ENCODE measurements around the gene CAND1.

The CAND1 gene

GRCh38 chr12:67223225-67223624 is 45.9 kb upstream of the CAND1 start:
- no peaks in the 10 kb centered on the region for H3K79me2 ChIP-seq (ENCODE audit: low read length)
- H3K4me3 ChIP-seq (ENCODE audit: low read length) = no peak overlapping the region
- H3K9ac ChIP-seq (ENCODE audit: low read length) = no peak overlapping the region
- H3K4me2 ChIP-seq (ENCODE audit: low read depth, low read length) = no peak overlapping the region
- H3K36me3 ChIP-seq (replicated peaks; ENCODE audit: insufficient read depth, low read length) = no peaks in the 10 kb centered on the region
- no peaks in the 10 kb centered on the region for H3K27me3 ChIP-seq (replicated peaks; ENCODE audit: insufficient read depth, low read length)
- no peaks in the 10 kb centered on the region for H3K9me3 ChIP-seq (replicated peaks; ENCODE audit: insufficient read depth, low read length)
- no peaks in the 10 kb centered on the region for H4K20me1 ChIP-seq (ENCODE audit: insufficient read depth, low read length)
- H3K4me1 ChIP-seq (ENCODE audit: low read length) = no peaks in the 10 kb centered on the region
- no peaks in the 10 kb centered on the region for H3K9me2 ChIP-seq (replicated peaks; ENCODE audit: insufficient read depth, low read length)
- no peak overlapping the region for H3K27ac ChIP-seq (ENCODE audit: low read length)
- TF ChIP-seq EZH2phosphoT487 (IDR thresholded peaks at IDR 0.05; ENCODE audit: low read length) = no peak
- no peak for DNase-seq
- no peak overlapping the region for H2AFZ ChIP-seq (ENCODE audit: low read length)
- no peaks in the 10 kb centered on the region for H3F3A ChIP-seq (ENCODE audit: insufficient read depth, low read length)

- H3K4me2 ChIP-seq (ENCODE audit: low read depth, low read length) = no peak overlapping the region
- no peaks in the 10 kb centered on the region for H3K9me3 ChIP-seq (replicated peaks; ENCODE audit: insufficient read depth, low read length)
- no peaks in the 10 kb centered on the region for H3K9me2 ChIP-seq (replicated peaks; ENCODE audit: insufficient read depth, low read length)
- no peak overlapping the region for H2AFZ ChIP-seq (ENCODE audit: low read length)
- H4K20me1 ChIP-seq (ENCODE audit: insufficient read depth, low read length) = no peaks in the 10 kb centered on the region
- H3F3A ChIP-seq (ENCODE audit: insufficient read depth, low read length) = no peaks in the 10 kb centered on the region
- H3K9ac ChIP-seq (ENCODE audit: low read length) = no peak overlapping the region
- H3K4me3 ChIP-seq (ENCODE audit: low read length) = no peak overlapping the region
- H3K27ac ChIP-seq (ENCODE audit: low read length) = no peak overlapping the region
- DNase-seq = no peak
- no peak for TF ChIP-seq CTCF (IDR thresholded peaks at IDR 0.05; ENCODE audit: low read length)
- no peak for TF ChIP-seq EZH2 (optimal IDR thresholded peaks at IDR 0.05; ENCODE audit: low read depth, low read length)
- TF ChIP-seq EZH2phosphoT487 (IDR thresholded peaks at IDR 0.05; ENCODE audit: low read length) = no peak
- H3K4me1 ChIP-seq (ENCODE audit: low read length) = no peaks in the 10 kb centered on the region
- no peaks in the 10 kb centered on the region for H3K27me3 ChIP-seq (replicated peaks; ENCODE audit: insufficient read depth, low read length)
- no peaks in the 10 kb centered on the region for H3K79me2 ChIP-seq (ENCODE audit: low read length)
- no peaks in the 10 kb centered on the region for H3K36me3 ChIP-seq (replicated peaks; ENCODE audit: insufficient read depth, low read length)
These were observed 31.9 kb upstream of the CAND1 start for GRCh38 chr12:67237231-67237630.

- TF ChIP-seq CTCF (IDR thresholded peaks at IDR 0.05; ENCODE audit: low read length) = no peak
- no peak overlapping the region for H3K9ac ChIP-seq (ENCODE audit: low read length)
- H3K9me2 ChIP-seq (replicated peaks; ENCODE audit: insufficient read depth, low read length) = no peaks in the 10 kb centered on the region
- no peak overlapping the region for H3K4me3 ChIP-seq (ENCODE audit: low read length)
- no peaks in the 10 kb centered on the region for H3F3A ChIP-seq (ENCODE audit: insufficient read depth, low read length)
- no peak overlapping the region for H3K4me2 ChIP-seq (ENCODE audit: low read depth, low read length)
- H4K20me1 ChIP-seq (ENCODE audit: insufficient read depth, low read length) = no peaks in the 10 kb centered on the region
- H2AFZ ChIP-seq (ENCODE audit: low read length) = no peak overlapping the region
- no peak for DNase-seq
- no peaks in the 10 kb centered on the region for H3K27me3 ChIP-seq (replicated peaks; ENCODE audit: insufficient read depth, low read length)
- H3K9me3 ChIP-seq (replicated peaks; ENCODE audit: insufficient read depth, low read length) = no peaks in the 10 kb centered on the region
- no peaks in the 10 kb centered on the region for H3K4me1 ChIP-seq (ENCODE audit: low read length)
- H3K79me2 ChIP-seq (ENCODE audit: low read length) = no peaks in the 10 kb centered on the region
- no peak overlapping the region for H3K27ac ChIP-seq (ENCODE audit: low read length)
- no peaks in the 10 kb centered on the region for H3K36me3 ChIP-seq (replicated peaks; ENCODE audit: insufficient read depth, low read length)
These were observed 30.1 kb upstream of the CAND1 start for GRCh38 chr12:67239061-67239460.

- no peaks in the 10 kb centered on the region for H3K9me2 ChIP-seq (replicated peaks; ENCODE audit: insufficient read depth, low read length)
- H3K79me2 ChIP-seq (ENCODE audit: low read length) = no peaks in the 10 kb centered on the region
- H3K4me1 ChIP-seq (ENCODE audit: low read length) = no peaks in the 10 kb centered on the region
- H3K4me2 ChIP-seq (ENCODE audit: low read depth, low read length) = no peak overlapping the region
- H3K36me3 ChIP-seq (replicated peaks; ENCODE audit: insufficient read depth, low read length) = no peaks in the 10 kb centered on the region
- H3K27me3 ChIP-seq (replicated peaks; ENCODE audit: insufficient read depth, low read length) = no peaks in the 10 kb centered on the region
- H3K9me3 ChIP-seq (replicated peaks; ENCODE audit: insufficient read depth, low read length) = no peaks in the 10 kb centered on the region
- no peak for TF ChIP-seq CTCF (IDR thresholded peaks at IDR 0.05; ENCODE audit: low read length)
- TF ChIP-seq EZH2 (optimal IDR thresholded peaks at IDR 0.05; ENCODE audit: low read depth, low read length) = no peak
- no peak for TF ChIP-seq EZH2phosphoT487 (IDR thresholded peaks at IDR 0.05; ENCODE audit: low read length)
- H4K20me1 ChIP-seq (ENCODE audit: insufficient read depth, low read length) = no peaks in the 10 kb centered on the region
- H3K4me3 ChIP-seq (ENCODE audit: low read length) = no peak overlapping the region
- no peak for DNase-seq
- no peak overlapping the region for H2AFZ ChIP-seq (ENCODE audit: low read length)
- H3F3A ChIP-seq (ENCODE audit: insufficient read depth, low read length) = no peaks in the 10 kb centered on the region
- H3K27ac ChIP-seq (ENCODE audit: low read length) = no peak overlapping the region
- H3K9ac ChIP-seq (ENCODE audit: low read length) = no peak overlapping the region
These were observed 27.7 kb upstream of the CAND1 start for GRCh38 chr12:67241482-67241881.
